Activated naive CD4-positive, alpha-beta T cell treated with anti-CD3 and anti-CD28 coated beads, Interleukin-2, amount 50 U/mL, for 16 hours (primary cell): ENCODE data around the gene TNIK.

ENCODE experiments used
- DNase-seq: peaks from one replicate; pipeline ENCODE4 v3.0.0-alpha.2; 2020

TNIK gene

DNA sequence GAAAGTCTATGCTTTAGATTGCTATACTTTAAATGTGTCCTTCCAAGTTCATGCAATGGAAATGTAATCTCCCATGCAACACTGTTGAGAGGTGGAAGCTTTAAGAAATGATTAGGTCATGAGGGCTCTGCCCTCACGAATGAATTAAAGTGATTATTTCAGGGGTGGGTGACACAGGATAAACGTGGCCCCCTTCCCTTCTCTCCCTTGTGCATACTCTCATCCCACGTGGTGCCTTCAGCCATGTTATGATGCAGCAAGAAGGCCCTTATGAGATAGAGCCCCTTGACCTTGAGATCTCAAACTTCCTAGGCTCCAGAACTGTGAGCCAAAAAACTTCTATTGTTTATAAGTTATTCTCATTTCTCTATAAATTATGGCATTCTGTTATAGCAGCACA lies 183.3 kb downstream of the TNIK start:
- DNase-seq = no peak

DNA sequence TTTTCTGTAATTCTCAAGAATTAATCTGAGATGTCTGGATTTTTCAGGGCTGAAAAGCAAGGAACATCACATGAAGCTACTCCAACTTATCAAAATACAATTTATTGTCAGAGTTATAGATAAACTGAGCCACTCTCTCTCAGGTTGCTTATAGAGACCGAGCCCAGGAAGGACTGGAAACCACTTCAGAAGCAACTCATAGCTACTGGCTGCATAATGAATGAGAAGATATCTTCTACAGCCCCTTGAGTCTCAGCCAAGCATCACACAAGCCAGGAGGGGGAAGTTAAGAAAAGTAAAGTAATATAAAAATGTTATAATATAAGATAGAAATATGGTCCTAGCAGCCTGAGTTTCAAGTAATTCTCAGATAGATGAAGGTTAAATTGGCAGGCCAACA lies 186.0 kb downstream of the TNIK start:
- no peak for DNase-seq

DNA sequence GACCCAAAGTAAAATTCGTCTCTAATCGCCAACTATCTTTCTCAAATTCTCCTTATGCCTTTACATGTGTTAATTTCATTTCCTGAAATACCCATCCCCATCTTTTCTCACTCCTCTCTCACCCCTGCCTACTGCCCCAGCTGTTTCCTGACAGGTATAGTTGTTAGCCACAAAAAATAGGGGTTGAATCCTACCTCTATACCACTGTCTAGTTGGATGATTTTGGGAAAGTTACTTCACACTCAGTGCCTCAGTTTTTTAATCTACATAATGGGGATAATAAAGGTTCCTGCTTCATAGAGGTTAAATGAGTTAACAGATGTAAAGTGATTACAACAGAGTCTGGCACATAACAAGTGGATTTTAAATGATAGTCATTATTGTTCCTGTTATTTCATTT lies 189.7 kb downstream of the TNIK start:
- no peak for DNase-seq

DNA sequence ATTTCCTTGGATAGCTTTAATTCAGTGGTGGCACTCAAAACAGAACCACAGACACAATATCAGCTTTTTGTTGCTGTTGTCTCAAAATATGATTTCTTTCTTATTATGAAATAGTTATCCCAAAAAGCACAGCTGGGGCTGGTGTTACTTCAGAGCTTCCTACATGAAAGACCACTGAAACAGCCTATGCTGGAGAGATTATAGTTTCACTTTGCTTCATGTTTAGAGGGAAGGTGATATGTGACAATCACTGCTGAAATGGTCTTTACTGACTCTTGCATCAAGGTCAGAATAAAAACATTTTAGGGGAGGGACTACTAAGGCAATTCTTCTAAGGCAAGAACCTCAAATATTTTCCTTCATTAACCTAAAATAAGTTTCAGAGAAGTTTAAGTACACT lies 190.7 kb downstream of the TNIK start:
- DNase-seq = no peak

DNA sequence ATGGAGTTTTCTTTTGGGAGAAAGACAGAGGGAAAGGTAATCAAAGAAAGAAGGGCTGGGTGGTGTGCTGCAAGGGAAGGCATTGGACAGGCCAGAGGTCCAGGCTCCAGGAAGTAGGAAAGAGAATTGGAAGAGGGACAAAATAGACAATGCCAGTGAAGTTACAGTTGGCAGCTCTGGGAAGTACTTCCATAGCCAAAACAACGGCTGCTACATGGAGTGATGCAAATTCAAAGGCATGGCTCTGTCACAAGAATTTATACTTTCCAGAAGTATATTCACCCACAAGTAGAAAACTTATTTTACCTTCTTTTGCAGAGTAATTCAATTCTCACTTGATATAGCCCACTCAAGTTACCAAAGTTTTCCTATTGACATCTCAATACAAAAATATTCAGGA lies 191.5 kb downstream of the TNIK start:
- DNase-seq = no peak

DNA sequence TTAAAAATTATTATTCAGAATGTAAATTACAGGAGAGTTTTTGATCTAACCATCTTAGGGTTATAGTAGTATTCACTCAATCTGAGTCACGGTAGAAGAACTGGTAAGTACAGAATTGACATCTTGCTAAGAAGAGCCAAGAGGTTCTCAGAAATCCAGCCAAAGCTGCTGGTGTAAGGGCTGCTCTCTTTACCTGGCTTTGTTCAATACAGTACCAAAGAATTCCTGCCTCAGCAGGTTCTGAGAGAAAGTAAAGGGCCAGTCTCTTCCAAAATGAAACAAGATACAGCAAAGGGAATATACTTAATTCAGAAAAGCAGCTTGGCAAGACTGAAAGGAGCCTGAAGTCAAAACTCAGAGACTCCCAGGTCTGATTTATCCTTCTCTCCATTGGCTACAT lies 193.1 kb downstream of the TNIK start:
- no peak for DNase-seq

DNA sequence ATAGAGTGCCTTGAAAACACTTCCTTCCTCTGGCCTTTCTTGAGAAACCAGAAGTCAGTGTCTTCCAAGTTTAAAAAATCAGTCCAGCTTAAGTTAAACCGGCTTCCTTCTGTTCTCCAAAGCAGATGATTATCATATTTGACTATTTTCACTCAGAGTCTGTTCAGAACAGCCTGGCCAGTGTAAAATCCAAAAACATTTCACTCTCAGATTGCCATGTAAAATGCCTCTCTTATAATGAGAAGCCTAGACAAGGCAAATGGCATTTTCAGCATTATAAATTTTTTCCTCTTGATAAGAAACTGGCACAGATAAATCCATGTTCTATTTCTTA lies 193.5 kb downstream of the TNIK start:
- DNase-seq = no peak

DNA sequence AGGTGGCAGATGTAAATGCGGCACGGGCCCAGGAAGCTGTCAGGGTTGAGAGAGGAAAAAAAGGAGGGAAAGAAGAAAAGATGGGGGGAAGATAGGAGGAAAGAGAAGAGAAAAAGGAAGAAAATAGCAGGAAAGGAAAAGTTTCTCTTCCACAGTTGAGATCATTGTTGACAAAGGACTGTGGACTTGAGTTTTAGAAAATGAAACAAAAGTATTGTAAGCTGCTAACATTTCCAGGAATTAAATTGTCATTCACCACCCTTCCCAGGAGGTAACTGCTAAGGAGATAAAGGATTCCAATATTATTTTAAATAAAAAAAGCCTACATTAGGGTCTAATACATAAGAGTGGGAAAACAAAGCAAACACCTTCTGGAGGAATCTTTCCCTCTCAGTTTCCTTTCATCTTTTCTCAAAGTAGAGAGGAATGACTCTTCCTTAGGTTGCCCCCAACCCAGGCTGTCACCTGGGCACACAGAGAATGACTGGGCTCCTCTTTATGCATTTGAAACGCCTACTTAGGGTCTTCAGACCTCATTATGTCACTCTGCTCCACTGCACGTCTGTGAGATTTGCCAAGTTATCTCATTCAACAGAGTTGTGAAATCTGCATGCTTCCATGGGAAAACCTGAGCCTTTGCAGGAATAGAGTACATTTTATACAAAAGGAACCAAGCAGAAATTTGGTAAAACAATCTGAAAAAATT lies 194.0 kb downstream of the TNIK start:
- no peak for DNase-seq

DNA sequence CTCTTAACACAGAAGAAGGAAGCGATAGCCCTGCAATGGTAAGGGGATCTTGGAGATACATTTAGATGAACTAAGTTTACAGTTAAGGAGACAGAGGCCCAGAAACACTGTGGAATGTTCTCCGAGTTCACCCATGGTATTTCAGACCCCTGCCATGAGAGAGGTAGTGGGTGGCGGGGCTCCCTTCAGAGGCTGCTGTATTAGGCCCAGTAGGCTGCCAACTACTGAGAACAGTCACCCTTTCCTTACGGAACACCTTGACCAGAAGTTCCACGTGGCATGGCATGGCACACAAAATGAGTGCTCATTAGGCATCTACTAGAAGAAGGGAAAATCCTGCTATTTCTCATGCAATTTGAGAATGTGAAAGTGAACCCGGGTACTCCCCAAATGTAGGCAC lies 195.4 kb downstream of the TNIK start:
- DNase-seq = no peak

DNA sequence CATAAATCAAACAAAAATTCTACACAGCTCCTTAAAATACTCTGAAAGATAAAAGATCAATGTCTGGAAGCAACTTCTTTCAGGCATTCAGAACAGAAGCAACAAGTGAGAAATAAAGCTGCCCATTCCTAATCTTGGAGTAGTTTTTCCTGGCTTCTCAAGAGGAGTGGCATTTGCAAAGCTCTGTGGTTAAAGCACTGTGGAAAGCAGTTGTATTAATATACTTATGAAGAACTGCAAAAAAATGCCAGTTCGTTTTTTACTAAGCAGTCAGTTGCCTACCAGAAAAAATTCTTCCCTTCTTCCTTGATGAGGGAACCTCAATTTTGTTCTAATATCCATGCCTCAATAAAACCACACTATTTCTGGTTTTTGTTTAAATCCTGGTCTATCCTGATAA lies 197.8 kb downstream of the TNIK start:
- DNase-seq = no peak

DNA sequence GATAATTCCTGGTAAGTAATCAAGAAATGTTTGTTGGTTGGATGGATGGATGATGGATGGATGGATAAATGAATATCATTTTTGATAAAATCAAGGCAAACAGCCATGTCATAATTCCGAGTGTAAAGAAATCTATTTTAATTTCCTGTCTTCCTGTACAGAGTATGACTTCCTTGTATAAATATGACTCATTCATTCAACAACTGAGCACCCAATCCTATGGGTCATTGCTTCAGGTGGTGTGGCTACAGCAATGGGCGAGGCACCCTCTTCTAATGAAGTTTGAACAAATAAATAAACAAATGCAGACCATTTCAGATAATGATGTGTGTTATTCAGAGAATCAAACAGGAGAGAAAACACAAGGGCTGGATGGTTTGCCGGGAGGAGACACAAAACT lies 198.7 kb downstream of the TNIK start:
- no peak for DNase-seq

DNA sequence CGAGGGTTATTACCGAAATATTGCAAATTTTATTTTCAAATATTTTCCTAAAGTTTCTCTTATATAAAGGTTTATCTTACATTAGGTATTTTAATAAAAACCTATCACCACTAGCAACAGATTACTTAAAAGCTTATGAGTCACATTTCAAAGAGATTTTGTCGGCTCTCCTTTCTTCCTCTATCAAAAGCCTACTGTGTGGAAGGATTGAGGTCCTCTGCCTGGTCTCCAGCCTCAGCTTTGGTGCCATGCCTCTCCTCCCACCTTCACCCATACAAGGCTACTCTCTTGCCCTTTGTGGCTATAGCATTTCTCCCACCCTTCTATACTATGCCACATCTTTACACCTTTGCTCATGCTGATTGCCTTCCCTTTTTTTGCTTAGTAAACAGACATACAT lies 199.3 kb downstream of the TNIK start:
- DNase-seq = no peak

DNA sequence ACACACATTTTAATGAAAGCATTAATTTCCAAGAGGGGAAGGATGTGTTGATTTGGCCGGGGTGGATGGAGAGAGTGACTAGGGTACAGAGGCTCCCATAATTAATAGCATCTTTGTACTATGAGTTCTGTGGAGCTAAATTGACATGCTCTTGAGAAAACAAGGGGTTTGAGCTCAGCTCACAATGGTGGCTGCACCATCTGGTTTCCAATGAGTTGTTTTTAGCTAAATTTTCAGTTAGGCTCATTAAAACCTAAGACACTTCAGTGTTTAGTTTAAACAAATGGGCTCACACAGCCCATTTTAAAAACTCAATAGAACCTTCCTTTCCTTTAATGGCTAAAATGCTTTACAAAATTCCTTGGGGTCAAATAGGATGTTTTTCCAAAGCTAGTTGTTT lies 199.7 kb downstream of the TNIK start:
- no peak for DNase-seq

DNA sequence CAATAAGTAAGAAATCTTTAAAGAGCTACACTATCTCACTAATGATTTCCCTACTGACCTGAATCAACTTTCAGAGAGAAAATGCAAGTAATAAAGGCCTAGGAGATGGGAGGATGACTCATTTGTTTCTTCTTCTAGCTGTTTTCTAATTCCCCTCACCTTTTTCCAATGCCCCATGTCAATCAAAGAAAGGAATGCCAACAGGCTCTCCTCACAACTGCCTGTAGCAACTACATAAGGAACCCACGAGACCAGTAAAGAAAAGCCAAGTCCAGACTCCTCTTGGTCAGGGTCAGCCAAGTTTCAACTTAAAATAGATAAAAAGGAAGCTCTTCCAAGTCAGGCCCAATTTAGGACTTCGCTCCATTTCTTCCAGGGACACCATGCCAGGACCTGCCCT lies 201.9 kb downstream of the TNIK start:
- no peak for DNase-seq

DNA sequence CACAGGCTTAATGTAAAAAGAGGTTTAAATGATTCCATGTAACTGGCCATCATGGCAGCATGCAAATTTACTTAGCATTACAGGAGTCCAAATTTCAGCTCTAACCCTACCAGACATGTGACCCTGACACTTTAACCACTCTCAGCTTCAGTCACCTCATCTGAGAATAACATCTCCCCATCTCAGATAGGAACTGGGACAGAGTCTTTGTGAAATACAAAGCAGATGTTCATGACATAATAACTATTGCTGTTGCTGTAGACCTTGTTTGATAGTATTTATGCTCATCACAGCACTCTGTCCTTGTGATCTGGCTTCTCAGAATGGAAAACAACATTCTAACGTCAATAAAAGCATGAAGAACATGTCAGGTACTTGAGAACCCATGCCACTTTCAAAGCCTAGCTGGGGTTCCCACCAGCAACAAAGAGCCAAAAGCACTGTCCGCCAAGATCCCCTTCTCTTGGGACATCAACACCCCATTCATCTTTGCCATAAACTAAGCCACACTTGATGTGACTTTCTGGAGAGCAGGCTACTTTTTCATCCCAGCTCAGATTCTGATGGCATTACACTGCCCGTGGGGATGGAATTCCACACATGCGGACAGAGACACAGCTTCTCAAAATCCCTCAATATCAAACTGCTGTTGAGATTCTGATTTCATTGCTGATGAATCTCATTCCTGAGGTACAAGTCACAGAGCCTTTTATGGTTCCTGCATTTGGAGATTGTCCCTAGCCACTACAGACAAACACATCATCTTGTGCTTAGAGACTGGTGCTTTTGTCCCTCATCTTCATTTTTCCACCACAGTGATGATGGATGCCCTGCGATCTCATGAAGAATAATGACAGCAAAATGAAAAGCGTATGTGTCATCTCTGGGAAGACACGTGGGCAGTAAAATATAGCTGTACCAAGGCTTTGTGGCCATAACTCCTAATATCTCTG lies 202.7 kb downstream of the TNIK start:
- no peak for DNase-seq

DNA sequence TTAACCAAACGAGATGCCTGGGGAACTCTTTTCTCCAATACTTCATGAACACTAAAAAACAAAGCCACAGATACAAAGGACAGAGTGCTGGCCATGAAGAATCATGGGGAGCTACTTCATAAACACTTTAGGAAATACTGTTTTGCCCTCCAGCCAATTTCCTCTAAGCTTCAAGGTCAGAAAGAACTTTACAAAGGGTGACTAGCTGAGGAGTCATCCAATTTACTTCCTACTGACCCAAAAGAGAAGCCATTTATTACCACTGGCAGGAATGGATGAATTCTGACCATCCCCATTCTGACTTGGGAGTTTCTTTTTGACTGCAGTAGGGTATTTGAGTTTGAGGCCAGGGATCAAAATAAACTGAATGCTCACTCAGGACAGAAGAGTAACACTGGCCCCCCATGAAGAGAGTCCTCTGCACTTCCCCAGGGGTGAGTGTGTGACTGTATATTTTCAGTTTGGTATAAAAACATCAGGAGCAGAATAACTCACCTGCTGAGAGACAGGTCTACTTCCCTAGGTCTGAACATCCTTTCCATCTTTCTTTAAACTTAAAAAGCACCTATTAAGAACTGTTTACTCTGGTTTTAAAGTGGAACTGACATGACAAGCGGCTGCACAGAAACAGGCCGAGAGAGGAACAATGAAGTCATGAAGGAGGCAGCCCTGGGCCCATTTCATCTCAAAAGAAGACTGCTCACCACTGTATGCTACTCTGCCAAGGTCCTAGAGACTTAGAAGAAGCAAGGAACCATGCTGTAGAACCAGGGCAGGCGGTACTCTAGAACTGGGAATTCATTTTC lies 203.6 kb downstream of the TNIK start:
- no peak for DNase-seq

DNA sequence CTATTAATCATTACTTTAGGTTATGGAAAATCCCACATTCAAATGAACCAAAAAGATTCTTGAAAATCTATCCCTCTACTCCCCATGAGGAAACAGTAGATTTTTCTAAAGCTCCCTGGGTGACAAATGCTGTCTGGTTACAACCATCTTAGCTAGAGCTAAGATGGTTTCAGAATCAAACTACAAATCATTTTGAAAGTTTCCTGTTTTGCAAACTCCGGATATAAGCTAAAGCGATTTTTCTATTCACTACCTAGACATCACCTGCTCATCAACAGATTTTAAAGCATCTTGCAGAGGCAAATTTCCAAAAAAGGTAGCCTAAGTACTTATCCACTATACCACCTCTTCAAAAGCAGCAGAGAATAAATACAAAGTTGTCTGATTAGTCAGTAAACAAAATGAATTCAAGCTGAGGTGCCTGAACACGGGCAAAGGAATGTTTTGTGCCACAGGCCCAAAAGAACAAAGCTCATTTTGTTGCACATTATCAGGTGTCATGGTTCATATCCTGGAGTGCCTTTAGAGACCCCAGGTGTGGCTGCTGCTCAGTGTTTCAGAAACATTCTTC lies 204.9 kb downstream of the TNIK start:
- DNase-seq = no peak

DNA sequence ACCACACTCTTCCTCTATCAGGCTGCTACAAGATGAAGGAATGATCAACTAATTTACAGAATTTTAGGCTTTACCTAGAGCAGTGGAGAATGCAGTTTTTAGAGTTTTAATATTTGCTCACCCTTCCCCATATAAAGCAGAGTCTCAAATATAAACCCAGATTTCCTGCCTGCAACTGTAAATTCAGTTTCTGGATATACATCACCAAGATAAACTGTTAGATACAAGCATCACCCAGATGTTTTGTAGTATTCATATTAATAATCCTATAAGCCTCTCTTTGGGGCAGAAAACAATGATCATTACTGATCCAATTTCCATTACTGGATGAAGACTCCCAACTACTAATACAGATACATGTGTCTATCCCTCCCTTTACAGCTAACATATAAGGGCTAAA lies 205.9 kb downstream of the TNIK start:
- DNase-seq = no peak

DNA sequence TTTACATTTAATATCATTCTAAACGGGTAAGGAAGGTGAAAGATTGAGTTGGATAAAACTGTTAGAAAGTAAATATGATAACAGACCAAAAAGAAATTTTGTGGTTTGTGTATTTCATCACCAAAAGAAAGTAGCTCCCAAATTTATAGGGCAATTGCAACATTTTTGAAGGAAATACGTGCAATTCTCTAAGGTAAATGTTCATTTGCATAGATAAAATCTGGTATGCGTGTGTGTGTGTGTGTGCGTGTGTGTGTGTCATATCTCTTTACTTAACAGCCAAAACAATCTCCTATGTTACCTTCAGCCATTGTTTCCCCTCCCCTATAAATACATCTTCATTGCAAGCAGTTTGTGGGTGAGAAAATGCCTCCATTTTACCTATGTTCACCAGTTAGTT lies 208.4 kb downstream of the TNIK start:
- DNase-seq = no peak

DNA sequence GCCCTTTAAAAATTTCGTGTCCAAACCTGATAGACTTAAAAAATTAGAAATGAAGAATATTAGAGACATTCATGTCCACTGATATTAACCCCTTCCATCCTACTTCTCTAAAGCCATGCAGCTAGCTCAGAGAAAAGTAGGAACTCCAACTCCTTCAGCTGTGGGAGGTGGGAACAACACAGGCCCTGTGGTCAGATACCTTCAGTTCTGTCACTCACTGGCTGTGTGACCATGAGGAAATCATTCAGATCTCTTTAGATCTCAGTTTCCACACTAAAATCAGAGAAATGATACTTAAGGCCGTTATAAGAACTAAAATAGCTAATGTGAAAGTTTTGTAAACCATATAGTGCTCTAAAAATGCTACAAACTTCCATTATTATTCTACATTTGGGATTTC lies 209.8 kb downstream of the TNIK start:
- DNase-seq = no peak

DNA sequence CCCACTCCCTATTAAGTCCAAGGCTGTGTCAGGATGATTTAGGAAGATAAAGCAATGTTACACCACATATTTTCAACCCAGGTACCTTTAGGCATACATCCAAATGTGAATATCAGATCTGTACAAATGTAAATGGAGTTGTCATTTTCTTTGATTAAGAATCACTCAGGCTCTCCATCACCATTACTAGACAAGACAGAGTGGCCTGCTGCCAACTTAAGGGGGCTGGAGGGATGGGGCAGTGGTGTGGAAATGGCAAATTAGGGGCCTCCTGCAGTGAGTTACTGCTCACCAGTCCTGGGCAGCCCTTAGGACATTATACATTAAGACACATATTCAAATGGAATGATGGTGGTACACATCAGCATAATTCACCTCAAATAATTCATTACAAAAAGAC lies 211.0 kb downstream of the TNIK start:
- DNase-seq = no peak

DNA sequence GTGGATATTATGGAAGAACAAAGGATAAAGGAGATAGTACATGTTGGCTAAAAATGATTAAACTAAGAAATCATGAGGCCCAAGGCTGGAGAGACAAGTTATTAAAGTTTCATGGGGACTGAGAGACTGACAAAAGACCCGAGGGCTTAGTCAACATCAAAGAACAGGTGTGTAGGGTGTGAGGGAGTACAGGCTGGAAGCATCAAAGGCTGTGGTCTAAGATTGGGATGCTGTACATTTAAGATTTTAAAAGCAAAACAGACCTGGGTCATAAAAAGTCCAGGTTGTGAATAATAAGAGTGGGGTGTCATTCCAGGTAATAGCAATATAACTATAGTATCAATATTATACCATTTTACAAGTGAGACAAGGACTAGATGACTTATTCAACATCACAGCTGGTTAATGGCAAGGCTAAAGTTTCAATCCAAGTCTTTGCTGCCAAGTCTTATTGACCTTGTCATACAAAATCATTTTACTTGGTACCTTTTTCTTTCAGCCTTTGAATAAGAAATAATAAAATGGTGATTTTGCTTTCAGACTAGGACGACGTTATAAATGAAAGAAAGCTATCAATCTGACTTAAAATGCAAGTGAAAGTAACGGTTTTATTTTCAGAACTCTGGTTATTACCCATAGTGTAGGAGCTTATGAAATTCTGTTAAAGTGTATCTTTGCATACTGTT lies 211.6 kb downstream of the TNIK start:
- peak; percentile 28 for DNase-seq
